IMR-90 (cell line): ENCODE data around the gene UBN1. TPM values are rescaled to one million over a fixed set of nuclear protein-coding genes. Genes with fewer than 3 reads are reported as not detected.

ENCODE experiments used
- ATAC-seq: fragments of 200-7000 bp; cut with Tn5 transposase; 2 replicates; pipeline ENCODE4 v1.9.1; 2020; ENCODE audit warnings: low read depth, mild to moderate bottlenecking, moderate library complexity
- BruUV-seq: library from RNA; stranded (reverse); fragments of 400-500 nt; replicated peaks from 2 replicates; lab custom pipeline; 2021; lab: Mats Ljungman, UMichigan
- CTCF ChIA-PET: fragments of 300-600 bp; formaldehyde crosslinking; extraction: SDS; loops from one replicate; lab custom pipeline; 2021; ENCODE audit warnings: antibody characterized with exemption; lab: Yijun Ruan, JAX
- POLR2A ChIA-PET: fragments of 300-600 bp; sonication (Branson Sonifier 250); formaldehyde crosslinking; loops from one replicate; lab custom pipeline; 2022; ENCODE audit warnings: antibody characterized with exemption; ENCODE audit not compliant: unreplicated experiment; lab: Charles Lee
- DNase-seq: peaks from one replicate; pipeline ENCODE4 v3.0.0; 2013
- H2AFZ ChIP-seq: replicated peaks from 2 replicates; pipeline ENCODE3; 2013; ENCODE audit warnings: low read length, mild to moderate bottlenecking; ENCODE audit not compliant: poor library complexity
- H2AK5ac ChIP-seq: 2 replicates; pipeline ENCODE4 v1.6.1; 2013; ENCODE audit warnings: low read depth, low read length, inconsistent platforms
- H2AK9ac ChIP-seq: replicated peaks from 2 replicates; pipeline ENCODE3; 2013; ENCODE audit warnings: mild to moderate bottlenecking, low read depth, low read length, moderate library complexity; ENCODE audit not compliant: poor library complexity
- H2BK120ac ChIP-seq: 2 replicates; pipeline ENCODE4 v1.6.1; 2013; ENCODE audit warnings: low read depth, low read length, inconsistent platforms
- H2BK15ac ChIP-seq: 3 replicates; pipeline ENCODE4 v1.6.1; 2013; ENCODE audit warnings: low read depth, low read length, inconsistent platforms
- H2BK20ac ChIP-seq: 2 replicates; pipeline ENCODE4 v1.6.1; 2013; ENCODE audit warnings: low read depth, mild to moderate bottlenecking, inconsistent platforms, low read length, moderate library complexity
- H2BK5ac ChIP-seq: 2 replicates; pipeline ENCODE4 v1.6.1; 2013; ENCODE audit warnings: mild to moderate bottlenecking, low read depth, low read length, inconsistent platforms; ENCODE audit not compliant: poor library complexity, severe bottlenecking
- H3K14ac ChIP-seq: replicated peaks from 2 replicates; pipeline ENCODE4 v1.6.1; 2013; ENCODE audit warnings: low read depth, low read length, inconsistent platforms
- H3K18ac ChIP-seq: 2 replicates; pipeline ENCODE4 v1.6.1; 2013; ENCODE audit warnings: low read depth, low read length, control low read depth
- H3K23ac ChIP-seq: 2 replicates; pipeline ENCODE4 v1.6.1; 2013; ENCODE audit warnings: low read depth, low read length, inconsistent platforms
- H3K27ac ChIP-seq: 2 replicates; pipeline ENCODE4 v1.5.1; 2013; ENCODE audit warnings: mild to moderate bottlenecking, control low read depth, low read length; ENCODE audit not compliant: insufficient read depth
- H3K27me3 ChIP-seq: 2 replicates; pipeline ENCODE4 v1.6.1; 2013; ENCODE audit warnings: low read length; ENCODE audit not compliant: control insufficient read depth, insufficient read depth
- H3K36me3 ChIP-seq: 2 replicates; pipeline ENCODE4 v1.6.1; 2013; ENCODE audit warnings: low read length, mixed read lengths; ENCODE audit not compliant: control insufficient read depth, insufficient read depth
- H3K4ac ChIP-seq: 2 replicates; pipeline ENCODE4 v1.6.1; 2013; ENCODE audit warnings: low read depth, low read length, inconsistent platforms
- H3K4me1 ChIP-seq: 2 replicates; pipeline ENCODE4 v1.6.1; 2013; ENCODE audit warnings: low read length, mixed read lengths; ENCODE audit not compliant: control insufficient read depth, insufficient read depth
- H3K4me2 ChIP-seq: 2 replicates; pipeline ENCODE4 v1.6.1; 2013; ENCODE audit warnings: low read depth, mild to moderate bottlenecking, control low read depth, low read length, moderate library complexity
- H3K4me3 ChIP-seq: 2 replicates; pipeline ENCODE4 v1.5.1; 2013; ENCODE audit warnings: low read depth, mild to moderate bottlenecking, control low read depth, low read length, moderate library complexity; ENCODE audit not compliant: insufficient read depth
- H3K56ac ChIP-seq: 2 replicates; pipeline ENCODE4 v1.6.1; 2013; ENCODE audit warnings: low read length, inconsistent platforms; ENCODE audit not compliant: insufficient read depth; ENCODE audit errors: extremely low read depth
- H3K79me1 ChIP-seq, 2 experiments: 2 replicates each; pipeline ENCODE4 v1.6.1; 2013; ENCODE audit warnings: low read length in 2 of 2, inconsistent platforms in 1 of 2, low read depth in 1 of 2
- H3K9ac ChIP-seq: 2 replicates; pipeline ENCODE4 v1.6.1; 2013; ENCODE audit warnings: low read depth, low read length, control low read depth
- H3K9me1 ChIP-seq: 2 replicates; pipeline ENCODE4 v1.6.1; 2013; ENCODE audit warnings: low read length, inconsistent platforms; ENCODE audit not compliant: insufficient read depth
- H3K9me3 ChIP-seq: 2 replicates; pipeline ENCODE4 v1.6.1; 2013; ENCODE audit warnings: low read length; ENCODE audit not compliant: control insufficient read depth, insufficient read depth
- H4K20me1 ChIP-seq: 2 replicates; pipeline ENCODE4 v1.6.1; 2013; ENCODE audit warnings: low read length, inconsistent platforms; ENCODE audit not compliant: insufficient read depth
- H4K5ac ChIP-seq: 2 replicates; pipeline ENCODE4 v1.6.1; 2013; ENCODE audit warnings: mild to moderate bottlenecking, low read depth, low read length, control low read depth
- H4K8ac ChIP-seq, 2 experiments: 2 replicates each; pipeline ENCODE4 v1.6.1; 2013; ENCODE audit warnings: low read depth in 2 of 2, low read length in 2 of 2, control low read depth in 1 of 2, inconsistent platforms in 1 of 2
- H4K91ac ChIP-seq: 2 replicates; pipeline ENCODE4 v1.6.1; 2013; ENCODE audit warnings: low read depth, low read length, inconsistent platforms; ENCODE audit not compliant: insufficient read depth
- CTCF ChIP-seq: conservative IDR thresholded peaks from 2 replicates; pipeline ENCODE4 v1.5.1; 2012; ENCODE audit warnings: mild to moderate bottlenecking, low read depth, low read length, improper control_type of control experiment
- FOS ChIP-seq: fragments of 150-350 bp; IDR thresholded peaks from 2 replicates; pipeline ENCODE4 v1.6.1; 2016; ENCODE audit warnings: low read depth, low read length
- MAFK ChIP-seq: IDR thresholded peaks from 2 replicates; pipeline ENCODE4 v1.6.1; 2012; ENCODE audit warnings: low read depth, low read length, improper control_type of control experiment
- MXI1 ChIP-seq: IDR thresholded peaks from 2 replicates; pipeline ENCODE4 v1.6.1; 2012; ENCODE audit warnings: low read depth, mild to moderate bottlenecking, low read length, moderate library complexity, borderline replicate concordance
- NFE2L2 ChIP-seq: fragments of 150-350 bp; IDR thresholded peaks from 2 replicates; pipeline ENCODE4 v1.6.1; 2016; ENCODE audit warnings: low read depth, mild to moderate bottlenecking, low read length
- RAD21 ChIP-seq: IDR thresholded peaks from 2 replicates; pipeline ENCODE4 v1.6.1; 2012; ENCODE audit warnings: low read length, improper control_type of control experiment
- RCOR1 ChIP-seq: IDR thresholded peaks from 2 replicates; pipeline ENCODE4 v1.6.1; 2012; ENCODE audit warnings: mild to moderate bottlenecking, low read length, improper control_type of control experiment; ENCODE audit not compliant: insufficient replicate concordance
- USF2 ChIP-seq: fragments of 150-350 bp; IDR thresholded peaks from 2 replicates; pipeline ENCODE4 v1.6.1; 2017; ENCODE audit warnings: mild to moderate bottlenecking, antibody characterized with exemption, low read length, low read depth
- WGBS, 2 experiments: methylation state at CpG; one replicate each; pipeline versions ENCODE4 v1.1.5 to v1.1.7; 2013; ENCODE audit warnings: missing lambda C conversion rate in 2 of 2; ENCODE audit not compliant: insufficient read length in 1 of 2; ENCODE audit errors: extremely low coverage in 2 of 2; 5-methylcytosine and 5-hydroxymethylcytosine counted together
- dilution Hi-C: fragments of 300-500 bp; cut with HindIII; formaldehyde crosslinking; loops from one replicate; pipeline ENCODE4 v1.14.3; 2018; ENCODE audit warnings: low sequenced_read_pairs; ENCODE audit not compliant: unreplicated experiment
- in situ Hi-C: fragments of 300-500 bp; cut with MboI; formaldehyde crosslinking; loops from 3 replicates; pipeline ENCODE4 v1.14.3; 2019; ENCODE audit warnings: low sequenced_read_pairs, inconsistent platforms, mixed read lengths
- intact Hi-C: fragments of 100-400 bp; cut with micrococcal nuclease; formaldehyde crosslinking; loops from 2 replicates; pipeline ENCODE4 v1.10.0; 2022
- polyA plus RNA-seq, 3 experiments: library from polyadenylated mRNA; depleted of rRNA; stranded (reverse); fragments of >200 nt; gene quantifications; 2 replicates each; pipeline ENCODE4 v1.2.3, GENCODE V29; 2012; ENCODE audit warnings: low replicate concordance in 1 of 3
- total RNA-seq: library from RNA; depleted of rRNA; stranded (reverse); fragments of >200 nt; gene quantifications from 2 replicates; pipeline ENCODE4 v1.2.3, GENCODE V29; 2012

The UBN1 gene
- total and polyA plus RNA-seq, 2 of the 4 experiments (the other 2 are of a cell fraction), result 5.7 to 16.3 TPM

- no peak overlapping the region for H3K14ac ChIP-seq
- no peak overlapping the region for H2BK20ac ChIP-seq
- TF ChIP-seq FOS (no peak), MXI1 (no peak), RAD21 (no peak), RCOR1 (no peak), MAFK (no peak), CTCF (no peak), USF2 (no peak), NFE2L2 (no peak)
- no peak overlapping the region for H2BK15ac ChIP-seq
- peaks cover 20 to 59% of the 10 kb centered on the region in 2 experiments for H3K79me1 ChIP-seq
- peaks cover 67% of the 10 kb centered on the region for H3K36me3 ChIP-seq
- H2BK120ac ChIP-seq, result no peak overlapping the region
- H3K4me2 ChIP-seq, result no peak overlapping the region
- no peaks in the 10 kb centered on the region for H3K9me3 ChIP-seq
- no peak overlapping the region for H3K18ac ChIP-seq
- no peak overlapping the region for H4K91ac ChIP-seq
- H3K9me1 ChIP-seq, result no peaks in the 10 kb centered on the region
- ATAC-seq (no peak), DNase-seq (no peak)
- H3K4ac ChIP-seq, result no peak overlapping the region
- H4K8ac ChIP-seq, result no peak overlapping the region
- CTCF ChIA-PET, result no interaction called here
- H3K27ac ChIP-seq, result no peak overlapping the region
- BruUV-seq, result no TSS peak
- intact Hi-C loops, result no loop called here
- H4K20me1 ChIP-seq, result peaks cover 34% of the 10 kb centered on the region
- POLR2A ChIA-PET, result interaction anchor here (0.7 kb wide), 1 partner anchor 62 kb away, joined by 13 read pairs; no protein-coding TSS in a partner anchor
- no peak overlapping the region for H2AK5ac ChIP-seq
- no peaks in the 10 kb centered on the region for H3K27me3 ChIP-seq
- dilution Hi-C loops, result no loop called here
- H3K4me1 ChIP-seq, result no peaks in the 10 kb centered on the region
- in situ Hi-C loops, result no loop called here
- H3K9ac ChIP-seq, result no peak overlapping the region
- H4K5ac ChIP-seq, result no peak overlapping the region
- H2BK5ac ChIP-seq, result no peak overlapping the region
- H3K23ac ChIP-seq, result no peak overlapping the region
- no peak overlapping the region for H2AFZ ChIP-seq
- 75% methylated on average over 2 of the region's 4 CpGs; no CpG with 5 or more reads in 1 of the 2 experiments for WGBS, 2 experiments
- H3K4me3 ChIP-seq, result no peak overlapping the region
- no peak overlapping the region for H2AK9ac ChIP-seq
- no peak overlapping the region for H3K56ac ChIP-seq
Observed at GRCh38 chr16:4871071-4871470, 23.8 kb downstream of the UBN1 start.
